ENCODE results near the gene IRS1.

IRS1 gene

GRCh38 chr2:226796840-226797288, 2.8 kb downstream of the IRS1 start:
- no peak for TF ChIP-seq FOXP2 (optimal IDR thresholded peaks at IDR 0.05; ENCODE audit: borderline replicate concordance, extremely low read depth, extremely low read length, insufficient read depth)
- no peak for TF ChIP-seq TAF1 (IDR thresholded peaks at IDR 0.05; ENCODE audit: borderline replicate concordance, insufficient read depth, low read length)
- TF ChIP-seq SIN3A (IDR thresholded peaks at IDR 0.05; ENCODE audit: borderline replicate concordance, insufficient read depth, low read length): no peak

GRCh38 chr2:226796012-226796839, 3.4 kb downstream of the IRS1 start:
- no peak for TF ChIP-seq SIN3A (IDR thresholded peaks at IDR 0.05; ENCODE audit: borderline replicate concordance, insufficient read depth, low read length)
- no peak for TF ChIP-seq FOXP2 (optimal IDR thresholded peaks at IDR 0.05; ENCODE audit: borderline replicate concordance, extremely low read depth, extremely low read length, insufficient read depth)

GRCh38 chr2:226795281-226796011, 4.2 kb downstream of the IRS1 start:
- TF ChIP-seq FOXP2 (optimal IDR thresholded peaks at IDR 0.05; ENCODE audit: borderline replicate concordance, extremely low read depth, extremely low read length, insufficient read depth) (no peak), SIN3A (IDR thresholded peaks at IDR 0.05; ENCODE audit: borderline replicate concordance, insufficient read depth, low read length) (no peak), REST (IDR thresholded peaks at IDR 0.05; ENCODE audit: insufficient read depth in 1 of 2, low read depth in 2 of 2, low read length in 2 of 2) (no peak), TAF1 (IDR thresholded peaks at IDR 0.05; ENCODE audit: borderline replicate concordance, insufficient read depth, low read length) (no peak), POLR2AphosphoS5 (IDR thresholded peaks at IDR 0.05; ENCODE audit: low read depth, low read length) (no peak)

GRCh38 chr2:226794751-226795171, 4.9 kb downstream of the IRS1 start:
- TF ChIP-seq SIN3A (IDR thresholded peaks at IDR 0.05; ENCODE audit: borderline replicate concordance, insufficient read depth, low read length) (no peak), POLR2AphosphoS5 (IDR thresholded peaks at IDR 0.05; ENCODE audit: low read depth, low read length) (no peak), FOXP2 (optimal IDR thresholded peaks at IDR 0.05; ENCODE audit: borderline replicate concordance, extremely low read depth, extremely low read length, insufficient read depth) (no peak), REST (IDR thresholded peaks at IDR 0.05; ENCODE audit: insufficient read depth in 1 of 2, low read depth in 2 of 2, low read length in 2 of 2) (no peak), TAF1 (IDR thresholded peaks at IDR 0.05; ENCODE audit: borderline replicate concordance, insufficient read depth, low read length) (no peak)

GRCh38 chr2:226794196-226794661, 5.4 kb downstream of the IRS1 start:
- no peak for TF ChIP-seq POLR2AphosphoS5 (IDR thresholded peaks at IDR 0.05; ENCODE audit: low read depth, low read length)
- no peak for TF ChIP-seq REST (IDR thresholded peaks at IDR 0.05; ENCODE audit: insufficient read depth in 1 of 2, low read depth in 2 of 2, low read length in 2 of 2)
- no peak for TF ChIP-seq FOXP2 (optimal IDR thresholded peaks at IDR 0.05; ENCODE audit: borderline replicate concordance, extremely low read depth, extremely low read length, insufficient read depth)
- no peak for TF ChIP-seq TAF1 (IDR thresholded peaks at IDR 0.05; ENCODE audit: borderline replicate concordance, insufficient read depth, low read length)
- no peak for TF ChIP-seq SIN3A (IDR thresholded peaks at IDR 0.05; ENCODE audit: borderline replicate concordance, insufficient read depth, low read length)
